NCI-H69 (cell line): ENCODE measurements around the gene PEX7.

Experiments used
- DNase-seq: peaks from one replicate; lab custom pipeline; 2025; lab: John Stamatoyannopoulos, UW

The PEX7 gene

GRCh38 chr6:136950436-136951126 lies 128.2 kb downstream of the PEX7 start:
- DNase-seq: peak; percentile 32

GRCh38 chr6:136952714-136953260 lies 130.4 kb downstream of the PEX7 start:
- DNase-seq: peak; percentile 90

DNA sequence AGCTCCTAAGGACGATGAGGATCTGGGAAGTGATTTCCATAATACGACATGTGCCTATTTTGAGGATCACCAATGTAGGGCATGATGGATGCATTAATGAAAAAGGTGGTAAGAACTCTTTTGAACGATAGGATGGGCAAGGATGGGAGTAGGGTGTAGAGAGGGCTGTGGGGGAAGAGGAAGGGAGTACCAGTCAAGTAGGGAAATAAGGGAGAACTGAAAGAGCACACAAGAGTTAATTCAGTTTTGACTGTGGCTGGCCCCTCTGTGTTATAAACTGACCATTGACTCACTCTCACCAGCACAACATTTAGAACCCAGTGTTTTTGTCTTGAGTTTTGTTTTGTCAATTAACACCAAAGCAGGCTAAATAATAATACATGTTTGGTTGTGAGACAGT lies 132.7 kb downstream of the PEX7 start:
- no peak for DNase-seq

DNA sequence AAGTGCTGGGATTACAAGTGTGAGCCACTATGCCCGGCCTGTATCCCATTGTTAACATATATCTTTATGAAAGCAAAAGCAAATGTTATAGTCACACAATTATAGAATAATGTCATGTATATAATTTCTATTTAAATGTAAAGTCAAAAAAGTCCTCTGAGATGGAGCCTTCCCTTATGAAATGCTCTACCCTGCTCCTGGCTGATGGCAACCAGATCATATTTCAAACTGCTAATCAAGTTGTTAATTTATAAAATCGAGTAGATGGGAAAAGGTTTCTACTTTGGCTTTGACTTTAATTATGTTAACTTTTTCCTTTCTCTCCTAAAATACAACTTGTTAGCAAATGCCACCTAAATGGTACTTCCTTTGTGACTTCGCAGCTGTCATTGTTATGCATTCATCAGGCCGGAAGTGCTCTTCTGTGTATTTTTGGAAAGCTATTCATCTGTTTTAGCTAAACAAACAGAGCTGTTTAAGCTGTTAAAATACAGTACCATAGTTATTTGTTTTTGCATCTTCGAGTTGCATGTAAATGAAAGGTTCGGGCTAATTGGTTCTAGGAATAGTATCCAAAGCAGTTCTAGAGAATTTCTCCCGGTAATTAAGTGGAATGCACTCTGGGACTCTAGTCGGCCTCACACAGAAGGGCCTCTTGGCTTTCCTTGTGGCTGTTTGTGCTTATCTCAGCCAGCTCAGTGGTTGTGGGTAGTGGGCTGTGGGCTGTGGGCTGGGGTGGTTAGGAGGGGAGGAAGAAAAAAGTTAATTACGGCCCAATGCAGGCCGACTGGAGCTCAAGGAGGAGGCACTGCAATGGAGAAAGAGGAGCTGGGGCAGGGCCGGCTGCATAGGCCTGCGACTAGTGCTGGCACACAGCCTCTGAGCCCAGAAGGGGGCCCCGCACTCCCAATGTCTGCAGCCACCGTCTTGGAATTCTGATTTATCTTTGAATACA lies 134.5 kb downstream of the PEX7 start:
- peak; percentile 92 for DNase-seq

- DNase-seq: peak; percentile 42
Measured at GRCh38 chr6:136958168-136958567, 135.8 kb downstream of the PEX7 start.

- DNase-seq: peak; percentile 99
Measured at GRCh38 chr6:136959471-136959891, 137.1 kb downstream of the PEX7 start.

DNA sequence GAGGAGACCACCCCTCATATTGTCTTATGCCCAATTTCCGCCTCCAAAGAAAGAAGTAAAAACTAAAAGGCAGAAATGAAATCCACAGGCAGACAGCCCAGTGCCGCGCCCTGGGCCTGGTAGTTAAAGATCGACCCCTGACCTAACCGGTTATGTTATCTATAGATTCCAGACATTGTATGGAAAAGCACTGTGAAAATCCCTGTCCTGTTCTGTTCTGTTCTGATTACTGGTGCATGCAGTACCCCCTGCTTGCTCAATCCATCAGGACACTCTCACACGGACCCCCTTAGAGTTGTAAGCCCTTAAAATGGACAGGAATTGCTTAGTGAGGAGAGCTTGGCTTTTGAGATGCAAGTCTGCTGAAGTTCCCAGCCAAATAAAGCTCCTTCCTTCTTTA lies 137.5 kb downstream of the PEX7 start:
- DNase-seq: peak; percentile 55

DNA sequence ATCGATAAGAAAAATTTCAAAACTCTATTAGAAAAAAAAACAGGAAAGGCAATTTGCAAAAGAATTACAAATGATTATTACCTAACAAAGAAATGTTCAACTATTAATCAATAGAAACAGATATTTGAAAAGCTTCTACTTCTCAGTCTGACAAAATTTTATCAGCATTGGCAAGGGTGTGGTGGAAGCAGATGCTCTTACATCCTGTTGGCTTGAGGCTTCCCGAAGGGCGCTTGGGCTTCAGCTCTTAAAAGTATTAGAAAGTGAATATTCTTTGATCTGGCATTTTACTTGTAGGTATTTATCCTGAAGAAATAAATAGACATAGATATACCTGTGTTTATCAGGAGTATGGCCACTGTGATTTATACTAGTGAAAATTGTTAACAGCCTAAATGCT lies 138.4 kb downstream of the PEX7 start:
- DNase-seq: peak; percentile 62

GRCh38 chr6:136961848-136962247 lies 139.5 kb downstream of the PEX7 start:
- peak; percentile 79 for DNase-seq

DNA sequence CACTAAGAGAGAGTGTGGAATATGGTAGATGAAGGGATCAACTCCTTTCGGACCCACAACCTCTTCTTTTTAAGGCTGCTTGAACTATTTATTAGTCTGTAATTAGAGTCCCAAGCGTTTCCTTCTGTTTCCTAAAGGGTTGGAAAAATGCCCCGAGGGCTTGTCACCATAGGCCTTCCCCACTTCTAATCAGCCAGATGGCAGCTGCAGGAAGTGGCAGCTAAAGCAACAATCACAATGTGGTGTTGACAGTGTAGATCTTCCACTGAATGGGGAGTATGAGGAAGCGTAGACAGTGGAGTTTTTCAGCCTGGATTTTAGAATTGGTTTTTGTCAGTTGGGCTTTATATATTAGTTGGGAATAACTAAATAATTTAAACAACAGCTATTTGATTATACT lies 140.3 kb downstream of the PEX7 start:
- peak; percentile 99 for DNase-seq

DNA sequence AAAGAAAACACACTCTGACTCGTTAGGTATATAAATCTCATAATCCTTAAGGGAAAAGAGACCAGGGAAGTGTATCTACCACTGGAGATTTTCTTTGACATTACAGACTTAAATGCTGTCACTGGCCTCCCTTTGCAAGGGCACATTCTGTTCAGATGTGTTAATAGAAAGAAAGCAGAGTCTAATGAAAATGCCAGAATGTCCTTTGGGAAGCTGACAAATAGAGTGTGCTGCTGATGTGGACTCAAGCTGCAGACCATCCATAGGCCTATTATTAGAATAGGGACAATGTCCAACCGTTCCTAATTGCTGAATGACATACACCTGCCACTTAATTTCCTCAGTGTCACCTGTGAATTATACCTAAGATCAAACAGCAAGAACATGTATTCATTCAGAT lies 140.9 kb downstream of the PEX7 start:
- DNase-seq: peak; percentile 83
